HG03378 (cell line): ENCODE results near the gene SLC39A2.
"Not testable (repeated sequence)": the region's sequence is repeated elsewhere in the genome, so short reads cannot be mapped to it uniquely, and the experiment has no call there.

Experiments used
- ATAC-seq: cut with Tn5 transposase; IDR thresholded peaks from one replicate; pipeline ENCODE4 v1.9.1; 2021; ENCODE audit warnings: mild to moderate bottlenecking, moderate library complexity; ENCODE audit not compliant: unreplicated experiment

Gene SLC39A2

DNA sequence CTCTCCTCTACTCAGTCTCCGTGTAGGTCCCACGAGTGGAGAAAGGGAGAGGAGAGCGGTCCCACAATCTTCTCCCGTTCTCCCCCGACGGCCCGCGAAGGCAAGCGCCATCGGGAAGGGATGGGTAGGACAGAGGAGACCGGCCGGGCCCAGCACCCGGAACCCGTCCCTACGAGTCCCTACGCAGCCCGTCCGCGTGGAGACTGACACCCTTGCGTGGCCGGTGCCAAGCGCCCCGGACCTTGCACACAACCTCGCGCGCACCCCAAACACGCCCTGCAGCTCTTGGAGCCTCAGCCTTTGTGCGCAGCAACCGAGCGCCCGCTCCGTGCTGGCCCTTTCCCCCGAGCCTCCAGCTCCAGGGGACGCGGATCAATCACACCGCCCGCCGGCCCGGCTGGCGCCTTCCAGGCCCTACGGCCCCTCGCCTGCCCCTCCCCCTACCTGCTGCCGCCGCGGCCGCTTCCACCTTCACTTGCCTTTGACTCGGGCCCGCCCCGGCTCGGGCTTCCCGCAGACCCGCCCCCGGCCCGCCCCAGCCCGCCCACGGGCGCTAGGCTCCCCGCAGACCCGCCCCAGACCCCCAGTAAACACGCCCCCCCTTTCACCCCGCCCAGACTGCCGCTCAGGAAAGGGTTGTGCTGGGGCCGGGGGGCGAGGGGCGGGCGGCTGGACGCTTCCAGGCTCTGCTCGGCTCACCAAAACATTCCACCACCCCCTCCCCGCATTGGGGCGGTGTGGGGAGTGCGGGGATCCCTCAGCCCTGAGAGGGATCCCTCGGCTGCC lies 25.7 kb downstream of the SLC39A2 start, which contains the start of gene NDRG2:
TSS of gene NDRG2 (minus strand) at position 477 of the 786 bp plus-strand sequence. CDS start 1,746 bp downstream, outside the sequence.
- no peak for ATAC-seq

DNA sequence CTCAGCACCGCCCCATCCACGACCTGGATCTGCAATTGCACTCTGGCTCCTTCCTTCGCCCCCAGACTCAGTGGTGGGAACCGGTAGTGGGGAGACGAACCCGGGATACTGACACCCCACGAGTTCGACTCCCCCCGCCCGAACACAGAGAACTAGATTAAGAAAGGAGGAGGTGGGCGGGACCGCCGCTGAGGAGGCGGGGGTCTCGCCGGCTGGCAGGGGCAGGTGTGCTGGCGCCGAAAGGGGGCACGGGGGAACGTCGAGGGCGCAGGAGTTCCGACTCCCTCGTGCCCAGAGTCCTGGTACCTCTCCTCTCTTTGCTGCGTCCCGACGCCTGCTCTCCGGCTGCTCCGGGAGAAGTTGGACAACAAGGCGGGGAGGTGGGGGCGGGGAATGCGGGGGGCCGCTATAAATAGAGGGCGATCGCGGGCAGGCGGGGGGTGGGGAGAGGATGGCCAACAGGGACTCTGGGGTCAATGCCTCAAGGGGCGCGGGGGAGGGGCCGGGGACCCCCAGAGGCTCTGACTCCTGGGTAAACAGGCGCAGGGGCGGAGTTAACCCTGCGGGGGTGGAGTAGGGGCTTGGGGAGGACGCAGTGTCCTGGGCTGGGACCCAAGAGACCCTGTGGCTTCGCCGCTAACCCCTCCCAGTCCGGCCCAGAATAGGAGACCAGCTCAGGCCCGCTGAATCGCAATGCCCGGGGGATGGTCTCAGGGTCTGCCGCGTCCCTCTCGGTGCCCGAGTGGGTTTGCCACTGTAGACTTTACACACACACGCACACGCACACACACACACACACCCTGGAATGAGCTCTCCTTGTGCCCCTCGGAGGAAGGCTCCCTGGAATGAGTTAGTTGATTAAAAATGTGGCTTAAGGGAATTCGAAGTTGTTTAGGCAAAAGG lies 26.5 kb downstream of the SLC39A2 start:
- ATAC-seq = no peak

DNA sequence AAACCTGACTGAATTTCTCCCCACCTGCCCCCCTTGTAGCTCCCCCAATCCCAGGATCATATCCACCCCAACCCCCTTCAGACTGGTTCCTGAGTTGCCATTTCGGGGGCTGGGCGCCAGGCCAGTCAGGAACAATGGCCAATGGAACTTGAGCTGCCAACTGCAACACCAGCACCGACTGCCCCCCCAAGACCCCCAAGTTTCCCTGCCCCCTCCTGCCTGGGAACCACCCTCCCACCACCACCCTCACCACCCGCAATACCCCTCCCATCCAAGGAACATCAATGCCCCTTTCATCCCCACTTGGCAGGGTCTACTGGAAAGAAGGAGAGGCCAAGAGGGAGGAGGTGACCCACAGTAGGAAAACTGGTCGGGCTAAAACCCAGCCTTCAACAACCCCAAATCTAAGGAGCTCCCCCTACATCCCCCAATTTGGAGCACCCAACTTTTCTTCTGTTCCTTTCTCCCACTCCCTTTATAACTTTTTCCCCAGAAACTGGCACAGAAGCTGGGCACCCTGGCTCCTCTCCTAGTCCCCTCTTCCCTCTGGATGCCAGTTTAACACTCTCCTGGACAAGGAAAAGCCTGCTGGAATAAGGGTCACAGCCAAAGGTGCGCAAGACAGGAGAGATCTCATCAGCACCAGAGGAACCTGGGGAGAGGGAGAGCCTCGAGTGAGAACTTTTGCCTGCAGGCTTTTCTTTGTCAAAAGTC lies 27.3 kb downstream of the SLC39A2 start:
- ATAC-seq = no peak

DNA sequence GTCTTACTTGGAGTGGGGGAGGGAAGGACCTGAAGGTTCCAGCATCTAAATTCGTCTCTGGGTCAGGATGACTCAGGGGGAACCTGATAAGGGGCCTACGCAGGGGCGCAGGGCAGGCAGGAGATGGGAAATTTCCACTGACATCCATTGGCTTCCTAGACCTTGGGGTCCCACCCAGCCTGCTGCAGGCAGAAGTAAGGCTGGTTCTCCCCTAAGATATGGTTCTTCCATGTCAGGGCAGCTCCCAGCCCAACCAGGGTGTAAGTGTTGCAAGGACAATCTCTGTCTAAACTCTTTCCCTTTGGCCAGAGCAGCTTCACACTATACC lies 27.9 kb downstream of the SLC39A2 start:
- no peak for ATAC-seq

DNA sequence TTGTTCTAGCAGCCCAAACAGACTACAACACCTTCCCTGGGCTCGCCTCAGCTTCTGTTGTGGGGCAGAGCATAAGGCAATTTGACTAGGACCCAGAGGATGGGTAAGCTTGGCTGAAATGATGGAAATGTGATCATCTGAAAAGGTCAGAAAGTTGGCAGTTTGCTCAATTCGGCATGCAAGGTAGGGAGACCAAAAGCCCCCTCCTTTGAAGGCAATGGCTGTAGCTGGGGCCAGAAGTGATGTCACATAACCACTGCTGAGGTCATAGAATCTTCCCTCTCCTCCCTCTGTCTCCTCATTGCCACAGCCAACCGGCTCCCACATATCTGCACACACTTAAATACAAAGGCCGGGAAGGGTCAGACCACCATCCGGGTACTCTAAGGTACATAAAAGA lies 30.8 kb downstream of the SLC39A2 start, which contains the start of gene TPPP2:
TSS of gene TPPP2 (plus strand) at position 301 of the 400 bp plus-strand sequence. CDS start 365 bp downstream, outside the sequence.
- ATAC-seq = no peak

GRCh38 chr14:21030531-21030930 lies 31.4 kb downstream of the SLC39A2 start:
- no peak for ATAC-seq

DNA sequence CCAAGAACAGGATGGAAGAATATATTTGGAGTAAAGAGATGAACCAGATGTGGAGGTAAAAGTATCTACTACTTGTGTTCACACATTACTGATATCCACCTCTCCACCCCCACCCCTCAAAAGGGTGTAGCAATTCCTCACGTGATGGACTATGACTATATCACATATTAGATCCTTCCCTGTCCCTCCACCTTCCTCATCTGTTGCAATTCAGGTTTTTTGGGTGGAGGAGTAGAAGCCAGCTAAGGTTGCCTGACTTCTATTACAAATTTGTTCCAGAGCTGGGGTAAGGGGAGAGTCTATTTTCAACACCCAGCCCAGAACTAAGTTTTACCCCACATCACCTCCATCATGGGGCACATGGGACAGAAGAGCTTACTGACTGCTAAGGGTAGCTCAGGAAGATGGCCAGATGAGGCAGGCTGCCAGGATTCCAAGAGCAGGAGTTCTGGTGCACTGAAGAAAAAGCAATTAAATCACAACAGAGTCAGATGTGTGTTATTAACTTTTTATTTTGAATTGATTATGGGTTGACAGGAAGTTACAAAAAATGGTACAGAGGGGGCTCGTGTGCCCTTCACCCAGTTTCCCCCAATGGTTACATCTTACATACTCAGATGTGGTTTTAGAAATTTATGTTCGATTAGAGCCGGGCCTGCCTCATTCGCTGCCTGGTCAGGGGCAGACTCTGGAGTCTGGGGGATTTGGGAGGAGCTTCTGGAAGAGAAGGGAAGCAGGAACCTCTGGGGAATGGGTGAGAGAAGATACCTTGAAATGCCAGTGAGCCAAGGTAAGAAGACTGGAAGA lies 33.4 kb downstream of the SLC39A2 start:
- ATAC-seq = no peak

DNA sequence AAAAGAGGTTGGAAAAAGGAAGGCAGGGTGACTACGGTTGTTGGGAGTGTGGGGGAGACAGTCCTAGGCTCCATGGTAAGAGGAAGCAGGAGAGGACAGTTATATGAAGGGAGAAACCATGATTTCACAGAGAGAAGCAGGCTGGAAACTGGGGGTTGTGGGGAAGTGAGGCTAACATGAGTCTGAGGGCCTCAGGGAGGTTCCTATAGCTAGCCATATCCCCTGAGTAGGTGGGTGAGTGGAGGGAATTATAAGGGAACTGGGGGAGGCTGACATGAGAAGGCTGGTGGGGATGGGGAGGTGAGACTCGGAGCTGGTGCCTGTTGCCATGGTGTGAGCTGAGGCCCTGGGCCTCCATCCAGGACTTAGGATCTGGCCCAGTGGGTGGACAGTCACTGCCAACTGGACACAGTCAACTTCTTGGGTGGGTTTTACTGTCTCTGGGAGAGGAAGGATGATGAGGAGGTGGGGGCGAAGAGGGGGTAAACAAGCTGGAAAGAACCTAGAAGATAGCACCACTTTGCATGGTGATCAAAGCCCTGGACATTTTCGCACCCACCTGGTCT lies 34.1 kb downstream of the SLC39A2 start:
- ATAC-seq = no peak

DNA sequence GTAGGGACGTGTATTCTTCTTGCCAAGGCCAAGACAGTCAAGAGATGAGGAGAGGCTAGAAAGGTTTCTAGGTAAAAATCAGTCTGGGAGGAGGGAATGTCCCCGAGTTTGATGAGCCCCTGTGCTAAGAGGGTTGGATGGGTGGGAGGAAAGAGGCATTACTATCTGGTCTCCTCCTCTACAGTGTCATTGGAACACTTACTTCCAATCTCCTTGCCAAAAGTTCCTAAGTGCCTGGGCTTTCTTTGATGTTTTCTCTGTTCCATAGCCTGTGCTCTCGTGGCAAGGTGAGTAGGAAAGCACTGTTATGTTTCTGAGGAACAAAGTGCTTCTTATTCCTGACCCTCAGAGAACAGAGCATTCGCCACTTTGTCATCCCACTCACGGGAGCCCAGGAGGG lies 35.6 kb downstream of the SLC39A2 start, which contains the start of gene RNASE13:
TSS of gene RNASE13 (minus strand) at position 101 of the 400 bp plus-strand sequence. CDS start 519 bp downstream, outside the sequence.
- ATAC-seq = no peak

GRCh38 chr14:21036751-21037150 lies 37.7 kb downstream of the SLC39A2 start:
- no peak for ATAC-seq

DNA sequence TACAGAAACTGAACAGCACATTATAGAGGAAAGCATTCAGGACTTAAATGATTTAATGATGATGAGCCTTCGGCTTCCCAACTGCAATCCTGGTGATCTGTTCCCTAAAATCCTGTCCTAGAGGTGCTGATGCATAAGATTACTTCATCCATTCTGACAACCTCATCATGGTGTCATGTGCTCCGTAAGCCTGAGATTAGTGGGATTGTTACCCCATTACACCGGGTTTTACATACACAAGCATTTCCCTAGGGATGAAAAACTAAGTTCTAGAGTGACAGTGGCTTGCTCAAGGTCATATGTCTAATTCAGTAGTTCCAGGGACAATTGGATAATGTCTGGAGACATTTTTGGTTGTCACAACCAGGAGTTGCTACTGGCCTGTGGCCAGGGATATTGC lies 38.1 kb downstream of the SLC39A2 start:
- no peak for ATAC-seq

DNA sequence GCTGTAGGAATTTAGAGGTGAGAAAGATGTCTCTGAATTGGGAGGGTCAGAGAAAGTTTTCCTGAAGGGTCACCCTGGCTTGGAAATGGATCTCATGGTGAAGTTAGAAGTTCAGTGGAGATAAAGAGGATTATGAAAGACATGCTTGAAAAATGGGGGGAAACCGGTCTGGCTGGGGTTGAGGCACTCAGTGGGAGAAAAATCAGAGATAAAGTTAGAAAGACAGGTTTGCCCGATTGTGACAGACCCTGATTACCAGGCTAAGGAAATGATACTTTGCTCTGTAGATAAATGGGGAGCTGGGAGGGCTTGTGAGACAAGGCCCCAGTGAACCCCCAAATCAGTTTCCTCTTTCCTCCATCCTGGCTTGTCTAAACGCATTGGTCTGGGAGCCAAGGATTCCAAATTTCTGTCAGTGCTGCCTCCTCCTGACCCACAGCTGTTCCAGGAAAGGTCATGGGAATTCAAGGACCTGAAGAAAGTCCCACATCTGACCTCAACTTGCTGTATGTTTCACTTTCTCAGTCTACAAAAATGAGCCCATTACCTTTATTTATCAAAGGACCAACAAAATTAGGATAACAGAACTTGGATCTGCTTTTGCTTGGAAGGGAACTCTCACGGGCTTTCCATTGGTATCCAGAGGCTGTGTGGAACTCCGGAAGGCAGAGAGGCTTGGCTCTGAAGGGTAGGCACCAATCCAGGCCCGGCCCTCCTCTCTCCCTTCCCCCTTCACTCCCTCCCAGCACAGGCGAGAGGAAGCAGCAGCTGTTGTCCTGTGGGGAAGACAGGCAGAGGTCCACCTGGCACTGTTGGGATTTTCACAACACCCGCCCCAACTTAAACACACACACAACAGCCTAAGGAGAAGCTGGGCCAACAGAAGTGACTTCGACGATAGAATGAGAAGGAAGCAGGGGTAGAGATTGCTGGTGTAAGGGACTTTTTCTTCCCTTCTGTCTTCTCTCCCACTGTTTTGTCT lies 39.6 kb downstream of the SLC39A2 start:
- no peak for ATAC-seq

- ATAC-seq = no peak
These were observed 40.7 kb downstream of the SLC39A2 start for GRCh38 chr14:21039585-21040369.

GRCh38 chr14:21040370-21040925 lies 41.4 kb downstream of the SLC39A2 start:
- no peak for ATAC-seq

DNA sequence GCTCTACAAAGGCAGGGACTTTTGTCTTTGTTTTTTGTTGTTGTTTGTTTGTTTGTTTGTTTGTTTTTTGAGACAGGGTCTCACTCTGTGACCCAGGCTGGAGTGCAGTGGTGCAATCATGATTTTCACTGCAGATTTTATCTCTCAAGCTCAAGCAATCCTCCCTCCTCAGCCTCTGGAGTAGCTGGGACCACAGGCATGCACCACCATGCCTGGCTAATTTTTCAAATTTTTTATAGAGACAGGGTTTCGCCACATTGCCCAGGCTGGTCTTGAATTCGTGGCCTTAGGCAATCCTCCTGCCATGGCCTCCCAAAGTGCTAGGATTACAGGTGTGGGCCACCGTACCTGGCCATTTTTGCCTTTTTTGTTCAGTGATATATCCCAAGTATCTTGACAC lies 41.8 kb downstream of the SLC39A2 start:
- not testable (repeated sequence) for ATAC-seq

GRCh38 chr14:21041676-21042433 lies 42.8 kb downstream of the SLC39A2 start, which contains the start of gene RNASE7:
Gene RNASE7 (plus strand): TSS chr14:21042362. CDS start chr14:21042993, 631 bp downstream.
- no peak for ATAC-seq

GRCh38 chr14:21042918-21043317 lies 43.8 kb downstream of the SLC39A2 start:
- ATAC-seq = no peak
